HG03139 (cell line): Measurements from ENCODE around the gene PDLIM5.
"Not testable (repeated sequence)": the region's sequence is repeated elsewhere in the genome, so short reads cannot be mapped to it uniquely, and the experiment has no call there.

Source experiments
- ATAC-seq: cut with Tn5 transposase; IDR thresholded peaks from one replicate; pipeline ENCODE4 v1.9.1; 2021; ENCODE audit not compliant: unreplicated experiment

PDLIM5 gene

DNA sequence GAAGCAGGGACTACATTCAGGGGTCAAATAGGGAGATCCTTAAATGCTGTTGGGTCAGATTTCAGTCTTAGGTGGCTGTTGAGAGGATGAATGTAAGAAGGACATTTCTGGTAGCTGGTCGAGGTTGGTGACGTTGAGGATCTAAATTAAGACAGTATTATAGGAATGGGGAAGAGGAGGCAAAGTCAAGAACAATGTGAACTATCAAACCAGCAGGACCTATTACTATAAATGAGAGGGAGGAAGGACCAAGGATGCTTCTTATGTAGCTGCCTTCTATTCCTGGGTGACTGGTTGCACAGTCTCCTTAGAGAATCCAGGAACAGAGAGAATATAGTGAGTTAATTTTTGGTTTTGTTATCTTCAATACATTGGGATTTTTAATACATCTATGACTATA lies 187.6 kb downstream of the PDLIM5 start:
- ATAC-seq = no peak

DNA sequence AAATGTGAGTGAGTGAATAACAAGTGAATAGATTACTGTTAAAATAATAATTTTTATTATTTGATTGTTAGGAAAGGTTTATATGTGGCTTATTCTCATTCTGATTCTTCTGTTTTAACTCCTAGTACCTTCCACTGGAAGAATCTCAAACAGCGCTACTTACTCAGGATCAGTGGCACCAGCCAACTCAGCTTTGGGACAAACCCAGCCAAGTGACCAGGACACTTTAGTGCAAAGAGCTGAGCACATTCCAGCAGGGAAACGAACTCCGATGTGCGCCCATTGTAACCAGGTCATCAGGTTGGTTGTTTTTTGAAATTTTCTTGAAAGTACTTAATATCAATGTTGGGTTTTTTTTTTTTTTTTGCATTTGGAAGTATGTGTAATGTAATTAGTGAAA lies 188.4 kb downstream of the PDLIM5 start:
- no peak for ATAC-seq

GRCh38 chr4:94641702-94642560 lies 190.2 kb downstream of the PDLIM5 start:
- no peak for ATAC-seq

DNA sequence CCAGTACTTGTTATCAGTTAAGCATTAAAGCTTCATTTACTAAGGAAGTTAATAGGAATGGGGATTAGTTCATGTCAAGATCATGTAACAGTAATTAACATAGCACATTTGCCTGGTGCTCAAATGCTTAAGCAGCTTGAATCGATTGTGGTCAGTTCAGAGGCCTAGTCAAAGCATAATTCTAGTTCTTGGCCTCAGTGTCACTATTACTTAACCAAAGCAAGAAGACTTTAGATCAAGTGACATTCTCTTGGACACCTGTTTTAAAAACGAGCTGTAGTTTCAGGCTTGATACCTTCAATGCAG lies 190.8 kb downstream of the PDLIM5 start:
- no peak for ATAC-seq

DNA sequence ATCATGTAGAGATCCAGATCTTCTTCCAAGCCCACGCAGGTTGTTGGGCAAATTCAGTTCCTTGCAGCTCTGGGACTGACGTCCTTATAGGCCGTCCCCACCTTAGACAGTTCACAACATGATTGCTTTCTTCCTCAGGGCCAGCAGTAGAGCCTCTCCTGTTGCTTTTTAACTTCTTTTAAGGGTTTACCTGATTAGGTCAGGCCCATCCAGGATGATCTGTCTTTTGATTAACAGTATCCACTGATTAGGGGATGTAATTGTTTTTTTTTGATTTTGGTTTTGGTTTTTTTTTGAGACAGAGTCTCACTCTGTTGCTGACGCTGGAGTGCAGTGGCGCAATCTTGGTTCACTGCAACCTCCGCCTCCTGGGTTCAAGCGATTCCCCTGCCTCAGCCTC lies 197.0 kb downstream of the PDLIM5 start:
- ATAC-seq = no peak

- ATAC-seq = no peak
Measured at GRCh38 chr4:94649381-94650133, 197.8 kb downstream of the PDLIM5 start.

DNA sequence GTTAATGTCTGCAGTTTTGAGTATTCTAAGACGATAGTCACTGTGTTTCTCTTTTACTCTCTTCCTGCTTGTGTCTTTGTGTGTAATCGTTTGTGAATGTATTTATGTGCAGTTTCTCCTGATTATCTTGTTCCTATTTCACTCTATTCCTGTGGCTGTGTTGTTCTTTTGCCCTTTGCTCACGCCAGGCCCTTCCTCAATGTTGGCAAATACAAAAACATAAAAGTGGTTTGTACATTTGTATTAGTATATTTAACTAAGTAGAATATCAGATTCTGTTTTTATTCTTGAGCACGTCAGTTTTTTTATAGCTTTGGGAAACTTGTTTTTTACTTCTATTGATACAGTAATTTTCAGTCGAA lies 198.4 kb downstream of the PDLIM5 start:
- ATAC-seq = no peak

DNA sequence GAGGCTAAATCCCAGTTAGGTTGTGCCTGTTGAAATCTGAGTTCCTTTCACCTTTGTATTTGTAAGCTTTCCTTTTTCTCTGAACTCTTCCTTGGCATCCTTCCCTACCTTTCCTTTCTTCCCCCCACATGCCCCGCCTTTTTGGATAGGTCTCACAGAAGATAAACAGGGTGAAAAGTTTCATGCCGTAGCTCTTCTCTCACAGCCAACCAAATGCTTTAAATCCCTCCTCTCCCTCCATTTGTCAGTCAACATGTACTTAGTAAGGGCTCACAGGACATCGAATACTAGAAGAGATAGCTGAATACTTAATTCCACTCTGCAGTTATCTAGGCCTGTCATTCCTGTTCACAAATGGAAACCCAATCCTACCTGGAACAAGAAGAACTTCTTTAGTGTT lies 198.9 kb downstream of the PDLIM5 start:
- ATAC-seq = no peak

GRCh38 chr4:94653095-94653649 lies 201.4 kb downstream of the PDLIM5 start:
- no peak for ATAC-seq

DNA sequence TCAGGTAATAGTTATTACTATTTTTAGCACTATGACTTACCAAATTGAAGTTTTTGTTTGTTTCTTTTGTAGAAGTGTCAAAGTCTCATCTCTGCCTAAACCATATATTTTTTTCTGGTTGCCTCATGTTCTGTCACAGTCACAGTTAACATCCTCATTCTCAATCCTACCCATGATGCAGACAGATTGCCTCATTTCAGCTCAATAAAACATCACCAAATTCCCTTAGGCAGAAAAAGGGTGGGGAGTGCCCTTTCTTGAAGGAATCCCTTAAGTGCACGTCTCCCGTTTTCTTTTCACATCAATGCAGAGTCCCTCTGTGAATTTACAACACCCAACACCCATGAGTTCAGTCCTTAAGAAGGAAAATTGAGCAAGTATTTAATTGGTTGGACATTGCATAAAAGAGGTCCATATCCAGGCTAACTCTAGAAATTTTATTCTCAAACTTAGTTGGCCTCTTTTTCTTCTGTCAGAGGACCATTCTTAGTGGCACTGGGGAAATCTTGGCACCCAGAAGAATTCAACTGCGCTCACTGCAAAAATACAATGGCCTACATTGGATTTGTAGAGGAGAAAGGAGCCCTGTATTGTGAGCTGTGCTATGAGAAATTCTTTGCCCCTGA lies 202.4 kb downstream of the PDLIM5 start:
- ATAC-seq = no peak

- no peak for ATAC-seq
Measured at GRCh38 chr4:94654714-94655113, 203.0 kb downstream of the PDLIM5 start.

- ATAC-seq = no peak
Measured at GRCh38 chr4:94660614-94661013, 208.9 kb downstream of the PDLIM5 start.

GRCh38 chr4:94665021-94665420 lies 213.3 kb downstream of the PDLIM5 start:
- ATAC-seq = not testable (repeated sequence)

DNA sequence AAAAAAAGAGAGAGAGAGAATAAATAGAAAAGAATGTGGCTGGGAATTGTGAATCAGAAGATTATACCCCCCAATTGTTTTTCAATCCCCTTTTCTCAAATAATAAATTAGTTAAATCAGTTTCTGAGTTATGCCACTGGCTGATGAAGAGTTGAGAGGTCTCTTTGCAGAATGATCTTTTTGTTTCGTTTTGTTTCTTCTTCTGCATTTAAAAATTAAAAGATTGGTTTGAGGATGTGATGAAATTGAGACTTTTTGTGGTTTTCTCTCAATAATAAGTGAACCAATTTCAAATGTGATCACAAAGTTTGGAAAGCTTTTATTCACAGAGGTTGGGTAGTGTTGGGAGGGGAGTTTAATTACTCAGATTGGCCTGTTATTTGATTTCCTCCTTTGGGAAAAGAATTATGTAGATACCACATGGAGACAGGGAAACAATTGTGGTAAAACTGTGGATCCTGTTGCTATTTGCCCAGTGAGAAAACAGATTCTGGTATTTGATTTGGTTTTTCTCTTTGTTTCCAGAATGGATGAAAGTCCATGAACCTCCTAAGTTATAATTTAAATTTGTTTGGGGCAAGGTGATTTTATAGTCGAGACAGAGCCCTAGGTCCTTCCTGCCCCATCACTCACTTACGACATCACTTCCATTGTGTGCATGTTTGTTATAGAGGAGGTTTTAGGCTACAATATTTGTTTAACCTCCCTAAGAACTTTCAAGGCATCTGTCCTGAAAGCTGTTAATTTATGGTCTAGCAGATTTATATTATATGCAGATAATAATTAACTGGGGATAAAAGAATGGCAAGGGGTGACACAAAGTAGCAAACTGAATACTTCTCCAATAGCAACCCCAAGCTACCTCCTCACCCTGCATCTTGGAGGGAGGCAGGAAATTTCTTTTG lies 214.0 kb downstream of the PDLIM5 start:
- no peak for ATAC-seq

DNA sequence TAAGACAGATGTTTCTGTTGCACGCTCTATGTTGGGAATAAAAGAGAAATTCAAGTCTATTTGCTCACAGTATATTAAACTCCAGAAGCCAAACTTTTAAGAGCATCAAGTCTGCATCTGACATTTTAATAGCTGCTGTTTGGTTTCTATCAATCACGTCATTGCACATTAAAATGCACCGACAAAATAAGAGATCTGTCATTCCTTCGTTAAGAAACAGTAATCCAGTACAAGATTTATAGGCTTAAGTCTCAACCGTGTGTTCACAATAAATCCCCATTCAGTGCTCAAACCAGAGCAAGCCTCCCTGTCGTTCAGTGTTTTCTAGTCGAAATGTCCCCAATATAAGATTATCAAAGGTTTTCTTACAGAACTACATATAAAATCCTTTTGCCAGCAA lies 217.0 kb downstream of the PDLIM5 start:
- no peak for ATAC-seq

DNA sequence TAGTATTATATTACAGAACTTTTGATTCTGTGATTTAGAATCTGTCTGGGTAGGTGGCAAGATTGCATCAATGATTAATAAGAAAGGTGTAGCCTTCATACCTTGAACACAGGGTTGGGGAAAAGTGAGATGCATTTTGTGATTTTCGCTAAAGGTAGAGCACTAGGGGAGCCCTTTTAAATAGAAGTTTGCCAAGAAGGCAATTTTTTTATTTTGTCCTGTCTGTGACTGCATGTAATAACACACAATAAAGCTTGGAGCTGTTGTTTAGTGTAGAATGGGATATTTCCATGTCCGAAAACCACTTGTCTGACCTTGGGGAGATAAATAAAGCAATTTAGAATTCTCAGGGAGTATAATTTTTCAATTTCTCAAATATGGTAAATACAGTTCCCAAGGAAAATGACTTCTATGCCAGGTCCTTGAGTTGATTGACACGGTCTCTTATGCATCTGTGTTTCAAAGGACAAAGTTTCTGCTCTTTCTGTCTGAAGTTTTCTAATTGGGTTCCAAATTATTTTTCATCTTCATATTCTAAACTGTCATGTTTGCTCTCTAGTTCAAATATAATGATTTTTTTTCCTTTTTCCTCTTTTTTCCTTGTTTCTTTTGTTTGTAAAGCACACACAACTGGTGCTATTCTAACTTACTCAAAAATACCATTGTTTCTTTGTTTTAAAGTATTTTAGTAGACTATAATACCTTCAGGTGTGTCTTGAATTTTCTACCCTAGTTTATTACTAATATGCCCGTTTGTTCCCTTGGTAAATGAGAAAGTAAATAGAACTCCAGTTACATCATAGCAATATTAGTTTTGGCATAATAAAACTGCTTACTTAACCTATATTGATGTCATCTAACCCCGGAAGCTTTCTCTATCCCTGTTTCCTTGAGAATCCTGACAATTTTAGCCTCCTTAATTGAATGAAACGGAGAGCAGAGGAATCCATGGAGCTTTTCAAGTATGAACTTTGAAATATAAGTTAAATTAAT lies 218.2 kb downstream of the PDLIM5 start:
- ATAC-seq = no peak

GRCh38 chr4:94671113-94671512 lies 219.4 kb downstream of the PDLIM5 start:
- no peak for ATAC-seq

DNA sequence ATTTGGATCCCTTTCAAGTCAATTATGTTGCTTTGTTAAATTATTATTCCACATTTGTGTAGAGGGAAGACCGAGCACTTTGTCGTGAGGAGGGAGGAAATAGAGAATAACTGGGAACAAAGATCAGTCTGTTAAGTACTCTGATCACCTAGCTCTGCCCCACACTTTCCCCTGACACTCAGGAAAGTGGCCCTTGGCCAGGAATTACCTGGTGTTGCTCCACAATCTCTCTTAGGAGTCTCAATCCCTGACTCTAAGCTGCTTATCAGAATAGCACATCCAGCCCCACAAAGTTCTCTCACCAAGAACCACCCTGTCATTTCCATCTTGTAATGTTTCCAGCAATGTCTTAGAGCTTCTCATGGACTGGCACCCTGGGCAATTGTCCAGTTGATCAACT lies 222.2 kb downstream of the PDLIM5 start:
- ATAC-seq = no peak

GRCh38 chr4:94676970-94677369 lies 225.2 kb downstream of the PDLIM5 start:
- ATAC-seq = no peak

DNA sequence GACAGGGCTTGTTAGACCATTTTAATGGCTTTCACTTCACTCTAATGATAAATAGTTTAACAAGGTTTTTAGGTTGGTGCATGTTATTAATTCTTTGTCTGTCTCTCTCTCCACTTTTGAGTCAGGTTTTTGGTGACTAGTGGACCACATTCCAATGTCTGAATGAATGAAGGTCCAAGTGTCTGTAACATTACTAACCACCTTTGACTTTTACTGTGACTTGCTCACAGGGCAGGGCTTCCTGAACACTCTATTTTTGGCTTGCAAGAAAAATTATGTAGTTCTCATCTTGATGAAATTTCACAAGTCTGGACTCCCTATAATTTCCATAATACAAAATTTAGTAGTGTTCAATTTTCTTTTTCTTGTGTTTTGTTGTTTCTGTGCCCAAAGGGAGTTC lies 227.2 kb downstream of the PDLIM5 start:
- ATAC-seq = no peak
